ENCODE measurements around the gene COMMD9.

The COMMD9 gene

GRCh38 chr11:36251823-36252222 lies 37.4 kb downstream of the COMMD9 start:
- Mint-ChIP-seq H3K9me3 (no peaks in the 10 kb centered on the region), H3K36me3 (ENCODE audit: low read depth) (no peaks in the 10 kb centered on the region), H3K27me3 (peaks cover 40% of the 10 kb centered on the region), H3K4me3 (no peak overlapping the region), H3K27ac (no peak overlapping the region), H3K4me1 (ENCODE audit: low read depth) (peaks cover 10% of the 10 kb centered on the region)

- no peak overlapping the region for H3K4me3 Mint-ChIP-seq
- H3K4me1 Mint-ChIP-seq (ENCODE audit: low read depth): peaks cover 10% of the 10 kb centered on the region
- no peak overlapping the region for H3K27ac Mint-ChIP-seq
- H3K9me3 Mint-ChIP-seq: no peaks in the 10 kb centered on the region
- no peaks in the 10 kb centered on the region for H3K36me3 Mint-ChIP-seq (ENCODE audit: low read depth)
- peaks cover 58% of the 10 kb centered on the region for H3K27me3 Mint-ChIP-seq
Observed at GRCh38 chr11:36249246-36249645, 40.0 kb downstream of the COMMD9 start.

- H3K27me3 Mint-ChIP-seq: peaks cover 56% of the 10 kb centered on the region
- H3K4me1 Mint-ChIP-seq (ENCODE audit: low read depth): peaks cover 10% of the 10 kb centered on the region
- H3K27ac Mint-ChIP-seq: no peak overlapping the region
- no peak overlapping the region for H3K4me3 Mint-ChIP-seq
- H3K36me3 Mint-ChIP-seq (ENCODE audit: low read depth): no peaks in the 10 kb centered on the region
- H3K9me3 Mint-ChIP-seq: no peaks in the 10 kb centered on the region
Observed at GRCh38 chr11:36248436-36248835, 40.8 kb downstream of the COMMD9 start.

- Mint-ChIP-seq H3K4me3 (no peak overlapping the region), H3K27ac (no peak overlapping the region), H3K27me3 (peaks cover 56% of the 10 kb centered on the region), H3K36me3 (ENCODE audit: low read depth) (no peaks in the 10 kb centered on the region), H3K9me3 (no peaks in the 10 kb centered on the region), H3K4me1 (ENCODE audit: low read depth) (peaks cover 10% of the 10 kb centered on the region)
Observed at GRCh38 chr11:36247493-36247892, 41.7 kb downstream of the COMMD9 start.

- Mint-ChIP-seq H3K4me1 (ENCODE audit: low read depth) (no peaks in the 10 kb centered on the region), H3K9me3 (no peaks in the 10 kb centered on the region), H3K27me3 (peaks cover 42% of the 10 kb centered on the region), H3K4me3 (no peak overlapping the region), H3K27ac (no peak overlapping the region), H3K36me3 (ENCODE audit: low read depth) (no peaks in the 10 kb centered on the region)
Observed at GRCh38 chr11:36243641-36244040, 45.6 kb downstream of the COMMD9 start.

GRCh38 chr11:36241497-36241896 lies 47.7 kb downstream of the COMMD9 start:
- H3K27ac Mint-ChIP-seq: no peak overlapping the region
- peaks cover 29% of the 10 kb centered on the region for H3K27me3 Mint-ChIP-seq
- no peaks in the 10 kb centered on the region for H3K4me1 Mint-ChIP-seq (ENCODE audit: low read depth)
- no peaks in the 10 kb centered on the region for H3K9me3 Mint-ChIP-seq
- no peak overlapping the region for H3K4me3 Mint-ChIP-seq
- no peaks in the 10 kb centered on the region for H3K36me3 Mint-ChIP-seq (ENCODE audit: low read depth)

GRCh38 chr11:36240801-36241200 lies 48.4 kb downstream of the COMMD9 start:
- H3K9me3 Mint-ChIP-seq: no peaks in the 10 kb centered on the region
- H3K36me3 Mint-ChIP-seq (ENCODE audit: low read depth): no peaks in the 10 kb centered on the region
- no peak overlapping the region for H3K4me3 Mint-ChIP-seq
- H3K27ac Mint-ChIP-seq: no peak overlapping the region
- H3K4me1 Mint-ChIP-seq (ENCODE audit: low read depth): no peaks in the 10 kb centered on the region
- peaks cover 24% of the 10 kb centered on the region for H3K27me3 Mint-ChIP-seq

GRCh38 chr11:36240173-36240572 lies 49.1 kb downstream of the COMMD9 start:
- Mint-ChIP-seq H3K27me3 (peaks cover 18% of the 10 kb centered on the region), H3K36me3 (ENCODE audit: low read depth) (no peaks in the 10 kb centered on the region), H3K4me1 (ENCODE audit: low read depth) (no peaks in the 10 kb centered on the region), H3K4me3 (no peak overlapping the region), H3K9me3 (no peaks in the 10 kb centered on the region), H3K27ac (no peak overlapping the region)

- no peaks in the 10 kb centered on the region for H3K9me3 Mint-ChIP-seq
- no peaks in the 10 kb centered on the region for H3K4me1 Mint-ChIP-seq (ENCODE audit: low read depth)
- peaks cover 13% of the 10 kb centered on the region for H3K27me3 Mint-ChIP-seq
- H3K4me3 Mint-ChIP-seq: no peak overlapping the region
- no peak overlapping the region for H3K27ac Mint-ChIP-seq
- H3K36me3 Mint-ChIP-seq (ENCODE audit: low read depth): no peaks in the 10 kb centered on the region
Observed at GRCh38 chr11:36239636-36240035, 49.6 kb downstream of the COMMD9 start.

- H3K9me3 Mint-ChIP-seq: no peaks in the 10 kb centered on the region
- peaks cover 8% of the 10 kb centered on the region for H3K27me3 Mint-ChIP-seq
- H3K27ac Mint-ChIP-seq: no peak overlapping the region
- H3K4me3 Mint-ChIP-seq: no peak overlapping the region
- H3K4me1 Mint-ChIP-seq (ENCODE audit: low read depth): no peaks in the 10 kb centered on the region
- no peaks in the 10 kb centered on the region for H3K36me3 Mint-ChIP-seq (ENCODE audit: low read depth)
Observed at GRCh38 chr11:36238881-36239280, 50.3 kb downstream of the COMMD9 start.

GRCh38 chr11:36238036-36238631 lies 51.1 kb downstream of the COMMD9 start:
- H3K36me3 Mint-ChIP-seq (ENCODE audit: low read depth): no peaks in the 10 kb centered on the region
- no peaks in the 10 kb centered on the region for H3K9me3 Mint-ChIP-seq
- H3K4me3 Mint-ChIP-seq: no peak overlapping the region
- H3K4me1 Mint-ChIP-seq (ENCODE audit: low read depth): no peaks in the 10 kb centered on the region
- peaks cover 8% of the 10 kb centered on the region for H3K27me3 Mint-ChIP-seq
- no peak overlapping the region for H3K27ac Mint-ChIP-seq

- H3K4me3 Mint-ChIP-seq: no peak overlapping the region
Observed at GRCh38 chr11:36237391-36237790, 51.8 kb downstream of the COMMD9 start.

GRCh38 chr11:36235750-36236149 lies 53.5 kb downstream of the COMMD9 start:
- no peak overlapping the region for H3K4me3 Mint-ChIP-seq
- no peaks in the 10 kb centered on the region for H3K9me3 Mint-ChIP-seq
- no peaks in the 10 kb centered on the region for H3K4me1 Mint-ChIP-seq (ENCODE audit: low read depth)
- H3K27ac Mint-ChIP-seq: no peak overlapping the region
- peaks cover 4% of the 10 kb centered on the region for H3K27me3 Mint-ChIP-seq
- no peaks in the 10 kb centered on the region for H3K36me3 Mint-ChIP-seq (ENCODE audit: low read depth)

More at GRCh38 chr11:36237391-36237790, 51.8 kb downstream of the COMMD9 start:
- Mint-ChIP-seq H3K36me3 (ENCODE audit: low read depth) (no peaks in the 10 kb centered on the region), H3K27me3 (peaks cover 8% of the 10 kb centered on the region), H3K27ac (no peak overlapping the region), H3K4me1 (ENCODE audit: low read depth) (no peaks in the 10 kb centered on the region), H3K9me3 (no peaks in the 10 kb centered on the region)

- Mint-ChIP-seq H3K4me1 (ENCODE audit: low read depth) (no peaks in the 10 kb centered on the region), H3K27ac (no peak overlapping the region), H3K36me3 (ENCODE audit: low read depth) (no peaks in the 10 kb centered on the region), H3K27me3 (peaks cover 4% of the 10 kb centered on the region), H3K4me3 (no peak overlapping the region), H3K9me3 (no peaks in the 10 kb centered on the region)
Observed at GRCh38 chr11:36234825-36235224, 54.4 kb downstream of the COMMD9 start.

- H3K27ac Mint-ChIP-seq: no peak overlapping the region
- H3K9me3 Mint-ChIP-seq: no peaks in the 10 kb centered on the region
- H3K4me1 Mint-ChIP-seq (ENCODE audit: low read depth): no peaks in the 10 kb centered on the region
- no peak overlapping the region for H3K4me3 Mint-ChIP-seq
- H3K36me3 Mint-ChIP-seq (ENCODE audit: low read depth): no peaks in the 10 kb centered on the region
- H3K27me3 Mint-ChIP-seq: peaks cover 4% of the 10 kb centered on the region
Observed at GRCh38 chr11:36233204-36233603, 56.0 kb downstream of the COMMD9 start.
